ENCODE data around the gene MCM5. TPM values are rescaled to one million over a fixed set of nuclear protein-coding genes. Genes with fewer than 3 reads are reported as not detected.

Gene MCM5
- total RNA-seq, 1 experiment from 2014 or later: 194 TPM

DNA sequence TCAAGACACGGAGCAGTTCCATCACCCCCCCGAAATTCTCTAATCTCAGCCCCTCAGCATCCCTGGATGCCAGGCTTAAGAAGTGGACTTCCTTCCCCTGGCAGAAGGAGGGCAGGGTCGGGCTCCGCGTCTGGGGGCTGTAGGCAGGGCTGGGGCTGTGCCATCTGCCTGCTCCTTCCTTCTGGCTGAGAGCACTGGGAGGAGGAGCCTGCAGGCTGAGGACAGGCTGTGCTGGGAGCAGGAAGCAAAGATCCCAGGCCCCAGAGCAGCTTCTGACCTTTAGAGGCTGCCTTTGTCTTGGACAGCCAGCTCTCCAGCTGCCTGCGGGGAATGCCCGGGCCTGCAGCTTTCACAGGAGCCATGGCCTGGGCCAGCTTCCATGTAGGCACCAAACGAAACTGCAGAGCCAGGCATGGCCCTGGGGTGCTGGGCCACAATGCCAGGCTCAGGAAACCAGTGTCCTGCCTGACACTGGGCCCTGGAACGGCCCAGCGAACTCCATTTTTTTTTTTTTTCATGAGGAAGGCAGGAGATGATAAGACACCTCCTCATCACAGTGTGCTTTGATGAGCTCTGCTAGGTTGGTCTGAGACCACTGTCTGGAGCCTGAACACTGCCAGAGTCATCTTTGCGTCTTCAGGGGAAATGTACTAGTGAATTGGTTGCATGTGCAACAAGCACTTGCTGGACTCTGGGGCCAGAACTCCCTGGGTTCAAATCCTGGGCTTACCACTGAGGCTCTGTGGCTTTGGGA is 67.9 kb downstream of the MCM5 start:
- ATAC-seq: no peak
- Histone ChIP-seq H3K4me2 (ENCODE audit: low read length) (no peak overlapping the region), H3K27me3 (ENCODE audit: insufficient read depth, low read length) (no peaks in the 10 kb centered on the region), H3K9ac (ENCODE audit: low read length) (no peak overlapping the region), H3K9me2 (ENCODE audit: insufficient read depth) (no peaks in the 10 kb centered on the region), H2AFZ (ENCODE audit: low read depth, low read length, poor library complexity, severe bottlenecking) (no peak overlapping the region), H3K79me2 (ENCODE audit: insufficient read depth, low read length) (no peaks in the 10 kb centered on the region), H3K4me3 (replicated peaks in 1 of 2; ENCODE audit: low read depth in 1 of 2, low read length in 2 of 2) (no peak overlapping the region), H3K4me1 (ENCODE audit: control insufficient read depth in 1 of 2, insufficient read depth in 2 of 2, low read length in 2 of 2) (peaks cover 0 to 16% of the 10 kb centered on the region in 2 experiments; a peak in 2 of 4 replicates), H3K9me3 (ENCODE audit: control insufficient read depth in 1 of 2, insufficient read depth in 1 of 2, low read depth in 1 of 2, low read length in 2 of 2) (no peaks in the 10 kb centered on the region), H3K36me3 (ENCODE audit: control insufficient read depth in 1 of 2, insufficient read depth in 2 of 2, low read length in 2 of 2) (no peaks in the 10 kb centered on the region), H4K20me1 (ENCODE audit: insufficient read depth) (no peaks in the 10 kb centered on the region), H3K27ac (ENCODE audit: low read depth, low read length) (no peak overlapping the region)
- ChIA-PET CTCF (no interaction called here), POLR2A (no interaction called here), RAD21 (ENCODE audit: low non-redundant PET in 1 of 2, low total read pairs in 2 of 2, uncharacterized antibody in 2 of 2, unreplicated experiment in 2 of 2) (no interaction called here)
- TF ChIP-seq EGR1 (IDR thresholded peaks at IDR 0.05; ENCODE audit: low read depth) (no peak), ELF1 (IDR thresholded peaks at IDR 0.05; ENCODE audit: borderline replicate concordance, low read depth) (no peak), EZH2phosphoT487 (IDR thresholded peaks at IDR 0.05; ENCODE audit: borderline replicate concordance) (no peak), POLR2AphosphoS5 (IDR thresholded peaks at IDR 0.05; ENCODE audit: low read depth, low read length) (no peak), MAX (IDR thresholded peaks at IDR 0.05) (no peak), FOSL1 (IDR thresholded peaks at IDR 0.05; ENCODE audit: low read depth) (no peak)
- TF ChIP-seq, protein P1, sequence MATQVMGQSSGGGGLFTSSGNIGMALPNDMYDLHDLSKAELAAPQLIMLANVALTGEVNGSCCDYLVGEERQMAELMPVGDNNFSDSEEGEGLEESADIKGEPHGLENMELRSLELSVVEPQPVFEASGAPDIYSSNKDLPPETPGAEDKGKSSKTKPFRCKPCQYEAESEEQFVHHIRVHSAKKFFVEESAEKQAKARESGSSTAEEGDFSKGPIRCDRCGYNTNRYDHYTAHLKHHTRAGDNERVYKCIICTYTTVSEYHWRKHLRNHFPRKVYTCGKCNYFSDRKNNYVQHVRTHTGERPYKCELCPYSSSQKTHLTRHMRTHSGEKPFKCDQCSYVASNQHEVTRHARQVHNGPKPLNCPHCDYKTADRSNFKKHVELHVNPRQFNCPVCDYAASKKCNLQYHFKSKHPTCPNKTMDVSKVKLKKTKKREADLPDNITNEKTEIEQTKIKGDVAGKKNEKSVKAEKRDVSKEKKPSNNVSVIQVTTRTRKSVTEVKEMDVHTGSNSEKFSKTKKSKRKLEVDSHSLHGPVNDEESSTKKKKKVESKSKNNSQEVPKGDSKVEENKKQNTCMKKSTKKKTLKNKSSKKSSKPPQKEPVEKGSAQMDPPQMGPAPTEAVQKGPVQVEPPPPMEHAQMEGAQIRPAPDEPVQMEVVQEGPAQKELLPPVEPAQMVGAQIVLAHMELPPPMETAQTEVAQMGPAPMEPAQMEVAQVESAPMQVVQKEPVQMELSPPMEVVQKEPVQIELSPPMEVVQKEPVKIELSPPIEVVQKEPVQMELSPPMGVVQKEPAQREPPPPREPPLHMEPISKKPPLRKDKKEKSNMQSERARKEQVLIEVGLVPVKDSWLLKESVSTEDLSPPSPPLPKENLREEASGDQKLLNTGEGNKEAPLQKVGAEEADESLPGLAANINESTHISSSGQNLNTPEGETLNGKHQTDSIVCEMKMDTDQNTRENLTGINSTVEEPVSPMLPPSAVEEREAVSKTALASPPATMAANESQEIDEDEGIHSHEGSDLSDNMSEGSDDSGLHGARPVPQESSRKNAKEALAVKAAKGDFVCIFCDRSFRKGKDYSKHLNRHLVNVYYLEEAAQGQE (IDR thresholded peaks at IDR 0.05; ENCODE audit: low read depth): no peak
- intact Hi-C loops (cut with micrococcal nuclease): no loop called here
- no TSS peak for BruUV-seq (replicated peaks)
- DNase-seq (ENCODE audit: low read depth, low spot score): no peak

Data from HCT116 (cell line).